ENCODE data around the gene VSTM4.
A peak's percentile ranks its signal among the peaks of the same experiment; 100 is the strongest.

The VSTM4 gene

DNA sequence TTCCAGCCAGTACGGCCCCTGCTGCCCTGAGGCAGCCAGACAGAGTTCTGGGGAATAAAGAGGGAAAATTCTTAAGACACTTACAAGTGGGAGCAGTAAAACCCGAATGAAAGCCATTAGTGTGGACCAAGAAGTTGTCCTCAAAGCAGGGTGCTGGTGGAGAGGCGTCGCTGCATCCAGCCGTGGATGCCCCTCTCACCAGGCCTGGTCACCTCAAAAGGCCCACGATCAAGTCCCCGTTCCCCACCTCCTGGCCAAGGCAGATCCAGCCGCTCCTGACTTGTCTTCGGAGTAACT lies 656 bp downstream of the VSTM4 start:
- Histone ChIP-seq H3K27ac (no peak overlapping the region), H3K4me1 (peaks cover 0 to 13% (median 9%) of the 10 kb centered on the region in 10 experiments; a peak in 11 of 20 replicates), H3K4me3 (no peak overlapping the region), H3K9ac (no peak overlapping the region), H3K36me3 (no peaks in the 10 kb centered on the region), H3K4me2 (peak overlapping the region in 1 of 11 experiments; percentile 33; a peak in 1 of 22 replicates), H3K27me3 (peaks cover 35 to 46% (median 40%) of the 10 kb centered on the region in 11 experiments), H4K20me1 (no peaks in the 10 kb centered on the region; a peak in 1 of 22 replicates), H3K9me3 (replicated peaks in 1 of 11) (no peaks in the 10 kb centered on the region)
- no peak for TF ChIP-seq Cebpa-rat (IDR thresholded peaks at IDR 0.05)

DNA sequence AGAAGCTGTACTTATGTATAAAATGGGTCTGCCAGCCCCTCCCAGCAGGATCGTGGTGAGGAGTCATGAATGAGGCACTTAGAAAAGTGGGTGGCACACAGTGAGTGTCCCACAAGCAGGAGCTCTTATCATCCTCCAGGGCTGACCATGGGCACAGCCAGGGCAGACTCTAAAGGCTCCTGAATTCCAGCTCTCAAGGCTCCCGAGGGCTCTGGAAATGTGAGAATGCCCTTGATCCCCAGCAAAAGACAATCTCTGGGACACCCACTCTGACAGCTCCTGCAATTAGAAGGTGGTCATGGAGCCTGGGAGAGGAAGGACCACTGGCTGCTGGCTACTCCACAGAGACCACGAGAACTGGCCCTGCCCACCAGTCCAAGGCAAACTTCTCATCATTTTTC lies 1.6 kb downstream of the VSTM4 start:
- TF ChIP-seq Cebpa-rat (IDR thresholded peaks at IDR 0.05) = no peak
- no peak overlapping the region for H3K27ac ChIP-seq
- H3K36me3 ChIP-seq = no peaks in the 10 kb centered on the region
- H4K20me1 ChIP-seq = no peaks in the 10 kb centered on the region; a peak in 1 of 22 replicates
- H3K4me3 ChIP-seq = no peak overlapping the region
- no peaks in the 10 kb centered on the region for H3K9me3 ChIP-seq (replicated peaks in 1 of 11)
- H3K4me2 ChIP-seq = no peak overlapping the region
- H3K27me3 ChIP-seq = peaks cover 35 to 46% (median 40%) of the 10 kb centered on the region in 11 experiments
- no peak overlapping the region for H3K9ac ChIP-seq
- H3K4me1 ChIP-seq = peaks cover 0 to 13% (median 9%) of the 10 kb centered on the region in 10 experiments; a peak in 11 of 20 replicates

DNA sequence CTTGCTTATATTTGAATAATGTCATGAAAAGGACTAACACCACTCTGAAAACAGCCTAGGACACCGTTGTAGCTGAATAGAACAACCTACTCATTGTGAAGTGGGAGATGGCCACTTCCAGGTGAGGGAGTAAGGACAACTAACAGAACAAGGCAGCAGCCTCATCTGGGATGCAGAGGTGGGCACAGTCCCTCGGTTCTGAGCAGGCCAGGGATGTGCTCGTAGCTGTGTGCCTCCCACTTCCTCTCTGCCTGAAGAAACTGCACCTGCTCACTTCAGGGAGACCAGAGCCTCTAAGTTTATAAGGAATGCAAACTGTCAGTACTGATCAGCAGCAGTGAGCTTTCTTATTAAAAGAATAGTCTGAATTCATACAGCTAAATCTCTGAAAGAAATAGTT lies 2.5 kb downstream of the VSTM4 start:
- H3K27me3 ChIP-seq = peaks cover 35 to 46% (median 40%) of the 10 kb centered on the region in 11 experiments
- no peak overlapping the region for H3K9ac ChIP-seq
- H4K20me1 ChIP-seq = no peaks in the 10 kb centered on the region; a peak in 1 of 22 replicates
- TF ChIP-seq Cebpa-rat (IDR thresholded peaks at IDR 0.05) = no peak
- H3K4me1 ChIP-seq = peaks cover 0 to 13% (median 9%) of the 10 kb centered on the region in 10 experiments; a peak in 11 of 20 replicates
- no peak overlapping the region for H3K4me3 ChIP-seq
- no peaks in the 10 kb centered on the region for H3K36me3 ChIP-seq
- H3K4me2 ChIP-seq = no peak overlapping the region
- H3K9me3 ChIP-seq (replicated peaks in 1 of 11) = no peaks in the 10 kb centered on the region
- no peak overlapping the region for H3K27ac ChIP-seq

DNA sequence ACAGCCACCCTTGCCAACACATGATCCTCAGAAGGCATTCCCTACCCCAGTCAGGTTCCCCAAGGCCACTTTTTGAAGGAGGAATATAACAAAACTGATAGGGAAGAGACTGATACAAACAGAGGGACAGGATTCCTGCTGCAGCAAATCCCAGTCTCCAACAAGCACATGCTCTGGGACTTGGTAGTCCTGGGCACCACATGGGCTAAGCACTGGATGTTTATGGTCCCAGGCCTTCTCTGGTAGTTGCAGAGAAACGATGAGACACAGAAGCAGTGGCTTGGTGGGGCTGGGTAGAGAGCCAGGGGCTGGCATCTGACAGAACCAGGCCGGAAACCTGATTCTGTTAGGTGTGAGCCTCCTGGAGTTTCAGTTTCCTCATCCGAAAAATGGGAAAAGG lies 3.2 kb downstream of the VSTM4 start:
- TF ChIP-seq Cebpa-rat (IDR thresholded peaks at IDR 0.05) = no peak
- Histone ChIP-seq H3K27me3 (peaks cover 35 to 43% (median 38%) of the 10 kb centered on the region in 11 experiments), H3K9me3 (replicated peaks in 1 of 11) (no peaks in the 10 kb centered on the region), H3K4me3 (no peak overlapping the region), H3K36me3 (no peaks in the 10 kb centered on the region), H3K4me1 (peaks cover 0 to 13% (median 9%) of the 10 kb centered on the region in 10 experiments; a peak in 11 of 20 replicates), H3K9ac (no peak overlapping the region), H3K27ac (no peak overlapping the region), H3K4me2 (no peak overlapping the region), H4K20me1 (no peaks in the 10 kb centered on the region; a peak in 1 of 22 replicates)

DNA sequence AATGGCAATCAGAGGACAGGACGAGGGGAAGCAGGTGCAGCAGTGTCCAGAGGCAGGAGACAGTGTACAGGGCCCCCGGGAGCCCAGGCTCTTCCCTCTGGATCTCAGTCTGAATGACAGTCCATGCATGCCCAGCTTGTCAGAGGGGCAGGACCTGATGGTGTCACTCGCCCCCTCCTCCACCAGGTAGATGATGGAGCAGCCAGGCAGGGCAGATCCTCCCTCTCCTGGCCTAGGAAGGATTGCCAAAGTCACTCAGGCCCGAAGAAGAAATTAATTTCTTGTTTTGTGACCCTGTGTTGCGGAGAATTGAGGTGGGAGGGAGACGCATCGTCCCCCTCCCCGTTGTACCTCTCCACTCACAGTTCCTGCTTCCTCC lies 4.0 kb downstream of the VSTM4 start:
- Histone ChIP-seq H4K20me1 (no peaks in the 10 kb centered on the region; a peak in 1 of 22 replicates), H3K27ac (no peak overlapping the region), H3K9ac (no peak overlapping the region), H3K4me2 (no peak overlapping the region), H3K27me3 (peaks cover 30 to 38% (median 32%) of the 10 kb centered on the region in 11 experiments), H3K4me3 (no peak overlapping the region), H3K9me3 (replicated peaks in 1 of 11) (no peaks in the 10 kb centered on the region), H3K4me1 (peaks cover 0 to 8% (median 7%) of the 10 kb centered on the region in 10 experiments; a peak in 13 of 20 replicates), H3K36me3 (no peaks in the 10 kb centered on the region)
- no peak for TF ChIP-seq Cebpa-rat (IDR thresholded peaks at IDR 0.05)

DNA sequence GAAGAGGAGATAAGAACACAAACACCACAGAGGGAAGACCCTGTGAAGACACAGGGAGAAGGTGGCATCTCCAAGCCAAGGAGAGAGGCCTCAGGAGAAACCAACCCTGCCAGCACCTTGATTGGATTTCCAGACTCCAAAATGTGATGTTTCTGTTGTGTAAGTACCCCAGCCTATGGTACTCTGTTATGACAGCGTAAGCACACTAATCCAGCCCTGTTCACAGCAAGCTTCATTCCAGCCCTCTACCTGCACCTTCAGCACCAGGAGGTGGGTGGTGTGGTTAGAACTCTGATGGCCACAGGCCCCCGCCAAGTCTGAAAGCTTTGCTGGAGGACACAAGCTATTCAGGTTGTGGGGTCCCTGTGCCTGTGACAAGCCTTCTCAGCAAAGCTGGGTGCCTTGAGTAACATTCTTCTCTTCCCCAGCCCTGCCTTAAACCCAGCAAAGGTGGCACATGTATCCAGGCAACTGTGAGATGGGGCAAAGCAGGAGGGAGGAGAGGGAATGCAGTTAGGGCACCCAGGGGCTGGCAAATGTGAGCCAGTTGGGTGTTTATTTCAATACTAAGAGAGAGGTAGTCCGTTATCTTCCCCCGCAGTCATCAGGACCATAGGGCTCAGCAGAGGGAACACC lies 4.5 kb downstream of the VSTM4 start:
- Histone ChIP-seq H4K20me1 (no peaks in the 10 kb centered on the region; a peak in 1 of 22 replicates), H3K4me1 (peaks cover 0 to 6% (median 2%) of the 10 kb centered on the region in 10 experiments; a peak in 13 of 20 replicates), H3K36me3 (no peaks in the 10 kb centered on the region), H3K9ac (no peak overlapping the region), H3K27me3 (peaks cover 24 to 33% (median 27%) of the 10 kb centered on the region in 11 experiments), H3K9me3 (replicated peaks in 1 of 11) (no peaks in the 10 kb centered on the region), H3K4me3 (no peak overlapping the region), H3K27ac (no peak overlapping the region), H3K4me2 (no peak overlapping the region)
- TF ChIP-seq Cebpa-rat (IDR thresholded peaks at IDR 0.05) = no peak

DNA sequence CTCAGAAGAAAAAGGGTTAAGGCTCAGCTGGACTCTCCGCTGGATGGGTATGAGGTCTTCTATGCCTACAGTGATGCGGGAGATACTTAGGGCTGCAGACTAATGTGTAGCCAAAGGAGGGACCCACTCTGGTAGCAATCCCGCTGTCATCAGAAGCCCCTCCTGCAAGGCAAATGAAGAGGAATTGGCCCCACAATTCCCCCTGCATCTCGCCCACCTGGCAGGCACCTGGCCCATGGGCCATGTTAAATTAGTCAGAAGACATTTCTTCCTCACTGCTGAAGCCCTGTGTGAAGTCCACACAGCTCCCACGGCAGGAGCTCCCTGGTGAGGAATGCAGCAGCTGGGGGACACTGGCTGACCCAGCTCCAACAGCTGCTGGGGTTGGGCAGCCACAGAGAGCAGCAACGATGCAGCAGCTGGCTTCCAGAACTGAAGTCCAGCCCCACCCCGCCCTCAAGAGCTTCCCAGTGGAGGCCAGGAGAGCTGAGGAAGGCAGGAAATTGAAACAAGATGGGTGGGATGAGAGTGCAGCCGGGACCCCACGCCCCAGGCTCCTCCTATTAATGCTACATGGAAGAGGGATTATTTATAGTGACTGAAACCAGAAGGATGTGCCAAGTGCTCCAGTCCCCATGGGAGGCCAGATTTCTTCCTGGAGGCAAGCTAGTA lies 5.5 kb downstream of the VSTM4 start:
- Histone ChIP-seq H3K9ac (no peak overlapping the region), H4K20me1 (no peaks in the 10 kb centered on the region; a peak in 1 of 22 replicates), H3K27ac (no peak overlapping the region), H3K9me3 (replicated peaks in 1 of 11) (no peaks in the 10 kb centered on the region), H3K4me1 (peaks cover 0 to 6% (median 0%) of the 10 kb centered on the region in 10 experiments; a peak in 2 of 20 replicates), H3K27me3 (peaks cover 14 to 23% (median 17%) of the 10 kb centered on the region in 11 experiments), H3K4me3 (no peak overlapping the region), H3K36me3 (no peaks in the 10 kb centered on the region), H3K4me2 (no peak overlapping the region)
- TF ChIP-seq Cebpa-rat (IDR thresholded peaks at IDR 0.05) = no peak

DNA sequence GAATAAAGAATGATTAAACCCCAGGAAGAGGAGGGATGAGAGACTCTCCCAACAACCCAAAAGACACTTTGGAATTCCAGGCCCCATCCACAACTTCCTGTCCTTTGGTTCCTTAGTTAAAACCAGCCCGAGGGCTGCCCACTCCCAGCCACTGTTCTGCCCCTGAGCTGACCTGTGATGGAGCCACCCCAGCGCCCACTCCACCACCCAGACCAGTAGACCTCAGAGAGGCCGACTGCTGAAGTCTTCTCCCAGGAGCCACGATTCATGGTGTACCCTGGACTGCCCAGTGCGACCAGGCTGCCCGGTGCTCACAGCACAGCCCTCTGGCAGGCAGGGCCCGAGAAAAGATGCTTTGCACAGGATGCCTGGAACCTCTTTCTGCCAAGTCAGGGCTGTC lies 6.7 kb downstream of the VSTM4 start:
- no peak overlapping the region for H3K9ac ChIP-seq
- TF ChIP-seq Cebpa-rat (IDR thresholded peaks at IDR 0.05) = no peak
- peaks cover 0 to 6% (median 0%) of the 10 kb centered on the region in 10 experiments; a peak in 2 of 20 replicates for H3K4me1 ChIP-seq
- H3K27me3 ChIP-seq = peaks cover 3 to 11% (median 6%) of the 10 kb centered on the region in 11 experiments; a peak in 21 of 22 replicates
- no peak overlapping the region for H3K27ac ChIP-seq
- no peaks in the 10 kb centered on the region for H3K36me3 ChIP-seq
- H3K9me3 ChIP-seq (replicated peaks in 1 of 11) = no peaks in the 10 kb centered on the region
- no peak overlapping the region for H3K4me3 ChIP-seq
- H4K20me1 ChIP-seq = no peaks in the 10 kb centered on the region
- no peak overlapping the region for H3K4me2 ChIP-seq

DNA sequence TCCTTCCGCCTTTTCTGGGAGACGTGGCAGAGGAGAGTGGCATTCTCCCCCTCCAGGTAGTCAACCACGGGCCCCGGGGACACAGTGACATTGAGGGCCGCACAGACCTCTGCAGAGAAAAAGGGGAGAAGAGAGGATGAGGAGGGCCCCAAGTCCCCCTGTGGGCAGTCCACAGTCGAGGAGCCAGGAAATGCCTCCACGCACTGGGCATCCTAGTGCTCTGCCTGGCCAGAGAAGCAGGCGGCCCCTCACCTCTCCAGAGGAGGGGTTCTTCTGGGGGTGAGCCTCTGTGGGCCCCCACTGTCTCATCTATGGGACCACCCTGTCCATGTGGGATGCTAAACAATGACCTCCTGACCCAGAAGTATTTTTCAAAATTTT lies 7.4 kb downstream of the VSTM4 start:
- Histone ChIP-seq H3K36me3 (no peaks in the 10 kb centered on the region), H3K4me3 (no peak overlapping the region), H3K4me1 (peaks cover 0 to 6% (median 0%) of the 10 kb centered on the region in 10 experiments; a peak in 2 of 20 replicates), H3K4me2 (no peak overlapping the region), H3K27ac (no peak overlapping the region), H3K9me3 (replicated peaks in 1 of 11) (no peaks in the 10 kb centered on the region), H3K27me3 (peaks cover 0 to 3% (median 0%) of the 10 kb centered on the region in 11 experiments; a peak in 2 of 22 replicates), H3K9ac (no peak overlapping the region), H4K20me1 (no peaks in the 10 kb centered on the region)
- no peak for TF ChIP-seq Cebpa-rat (IDR thresholded peaks at IDR 0.05)

All from BLaER1 treated with 17β-estradiol and CSF1 and Interleukin-3, amounts not matched to agents 10 nM and 100 nM (cell line).